NT2/D1 (cell line): ENCODE measurements around the gene SLC27A4.

ENCODE experiments used
- SUZ12 ChIP-seq: IDR thresholded peaks from 2 replicates; pipeline ENCODE4 v1.6.1; 2011; ENCODE audit not compliant: insufficient read length, insufficient read depth; ENCODE audit errors: extremely low read depth
- YY1 ChIP-seq: IDR thresholded peaks from 2 replicates; pipeline ENCODE4 v1.6.1; 2011; ENCODE audit not compliant: insufficient read length, insufficient read depth
- ZNF274 ChIP-seq: IDR thresholded peaks from 2 replicates; pipeline ENCODE4 v1.6.1; 2011; ENCODE audit warnings: mild to moderate bottlenecking, low read depth, low read length

GRCh38 chr9:128370367-128370751 lies 30.0 kb downstream of the SLC27A4 start:
- TF ChIP-seq ZNF274, result no peak
- no peak for TF ChIP-seq SUZ12
- TF ChIP-seq YY1, result no peak
